ENCODE measurements around the gene SF3B3. TPM values are rescaled to one million over a fixed set of nuclear protein-coding genes. Genes with fewer than 3 reads are reported as not detected.

SF3B3 gene
- total RNA-seq, 4 donors from 2014 or later = 84.2 to 118 (median 95.6) TPM

DNA sequence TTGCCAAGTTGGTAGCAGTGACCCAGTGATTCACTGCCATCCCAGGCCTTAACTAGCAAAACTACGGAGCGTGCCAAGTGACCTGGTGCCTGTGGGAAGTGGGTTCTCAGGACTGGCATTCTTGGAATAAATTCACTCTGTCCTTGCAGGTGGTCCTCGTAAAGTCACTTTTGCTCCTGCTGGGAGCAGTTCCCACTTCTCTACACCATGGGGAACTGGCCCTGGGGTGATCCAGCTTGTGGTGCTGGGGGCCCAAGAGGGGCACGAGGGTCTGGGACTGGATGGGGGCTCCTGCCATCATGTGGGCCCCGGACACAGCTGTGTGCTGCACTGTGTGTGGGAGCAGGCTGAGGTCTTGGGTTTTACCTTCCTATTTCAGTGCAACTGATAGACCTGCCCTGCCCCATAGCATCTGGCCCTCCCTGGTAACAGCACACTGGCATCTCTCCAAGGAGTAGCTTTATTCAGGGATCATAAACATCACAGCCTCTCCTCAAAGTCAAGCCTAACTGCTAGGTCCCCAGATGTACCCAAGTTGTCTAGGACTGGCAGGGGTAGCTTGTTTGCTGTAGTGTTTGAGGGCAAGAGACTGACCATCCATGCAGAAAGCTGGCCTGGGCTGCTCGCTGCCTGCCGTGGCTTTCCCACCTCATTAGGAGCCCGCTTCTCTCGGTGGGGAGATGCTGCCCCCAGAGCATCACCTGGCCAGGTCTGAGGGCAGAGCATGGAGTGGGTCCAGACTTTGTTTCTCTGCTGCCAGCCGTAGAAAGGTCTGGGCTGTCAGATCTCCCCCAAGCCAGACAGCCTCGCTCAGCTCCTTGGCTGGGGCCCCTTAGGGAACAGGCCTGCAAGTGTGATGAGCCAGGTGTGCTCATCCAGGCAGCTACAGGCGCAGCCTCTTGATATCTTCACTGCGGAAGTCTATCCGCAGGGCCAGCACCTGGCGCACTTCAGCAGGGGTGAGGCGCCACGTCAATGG lies 43.2 kb upstream of the SF3B3 start:
- TF ChIP-seq, protein P1, sequence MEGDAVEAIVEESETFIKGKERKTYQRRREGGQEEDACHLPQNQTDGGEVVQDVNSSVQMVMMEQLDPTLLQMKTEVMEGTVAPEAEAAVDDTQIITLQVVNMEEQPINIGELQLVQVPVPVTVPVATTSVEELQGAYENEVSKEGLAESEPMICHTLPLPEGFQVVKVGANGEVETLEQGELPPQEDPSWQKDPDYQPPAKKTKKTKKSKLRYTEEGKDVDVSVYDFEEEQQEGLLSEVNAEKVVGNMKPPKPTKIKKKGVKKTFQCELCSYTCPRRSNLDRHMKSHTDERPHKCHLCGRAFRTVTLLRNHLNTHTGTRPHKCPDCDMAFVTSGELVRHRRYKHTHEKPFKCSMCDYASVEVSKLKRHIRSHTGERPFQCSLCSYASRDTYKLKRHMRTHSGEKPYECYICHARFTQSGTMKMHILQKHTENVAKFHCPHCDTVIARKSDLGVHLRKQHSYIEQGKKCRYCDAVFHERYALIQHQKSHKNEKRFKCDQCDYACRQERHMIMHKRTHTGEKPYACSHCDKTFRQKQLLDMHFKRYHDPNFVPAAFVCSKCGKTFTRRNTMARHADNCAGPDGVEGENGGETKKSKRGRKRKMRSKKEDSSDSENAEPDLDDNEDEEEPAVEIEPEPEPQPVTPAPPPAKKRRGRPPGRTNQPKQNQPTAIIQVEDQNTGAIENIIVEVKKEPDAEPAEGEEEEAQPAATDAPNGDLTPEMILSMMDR (IDR thresholded peaks at IDR 0.05) = no peak
- ATAC-seq (ENCODE audit: low FRiP score) = no peak
- no peak for DNase-seq (ENCODE audit: low spot score)

- DNase-seq (ENCODE audit: low spot score) = no peak
- no peak for ATAC-seq (ENCODE audit: low FRiP score)
- TF ChIP-seq, protein P1 (IDR thresholded peaks at IDR 0.05) = no peak
These were observed 41.6 kb upstream of the SF3B3 start for GRCh38 chr16:70481929-70482536.

DNA sequence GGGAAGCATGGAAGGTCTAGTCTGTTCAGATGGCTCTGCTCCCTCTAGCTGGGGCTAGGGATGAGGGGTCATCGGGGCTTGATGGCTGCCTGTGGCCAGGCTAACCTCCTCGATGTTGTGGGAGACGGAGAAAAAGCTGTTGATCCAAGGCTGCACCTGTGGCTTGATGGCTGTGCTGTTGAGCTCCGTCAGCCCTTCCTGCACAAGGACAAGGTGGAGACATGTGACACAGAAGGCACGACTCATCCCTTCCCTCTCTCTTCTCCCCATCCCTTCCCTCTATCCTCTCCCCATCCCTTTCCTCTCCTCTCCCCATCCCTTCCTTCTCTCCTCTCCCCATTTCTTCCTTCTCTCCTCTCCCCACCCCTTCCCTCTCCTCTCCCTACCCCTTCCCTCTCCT lies 41.0 kb upstream of the SF3B3 start:
- TF ChIP-seq, protein P1 (IDR thresholded peaks at IDR 0.05) = no peak
- ATAC-seq (ENCODE audit: low FRiP score) (no peak), DNase-seq (ENCODE audit: low spot score) (no peak)

DNA sequence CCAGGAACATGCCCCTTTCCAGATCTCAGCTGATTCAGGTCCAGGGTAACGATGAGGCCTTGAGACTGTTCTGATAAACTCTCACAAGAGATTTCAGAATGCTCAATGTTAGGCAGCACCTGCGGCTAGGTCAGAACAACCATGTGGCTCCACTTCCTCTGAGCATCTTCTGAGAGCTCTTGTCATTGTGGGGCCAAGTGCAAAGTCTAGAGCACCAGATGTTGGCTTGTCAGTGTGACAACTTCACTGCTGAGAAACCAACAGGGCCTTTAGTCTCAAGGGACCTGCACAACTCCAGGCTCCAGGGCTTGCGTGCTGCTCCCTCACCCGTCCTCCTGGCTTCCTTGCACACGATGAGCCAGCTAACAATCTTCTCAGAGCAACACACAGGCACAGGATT lies 40.2 kb upstream of the SF3B3 start:
- TF ChIP-seq, protein P1 (IDR thresholded peaks at IDR 0.05) = no peak
- ATAC-seq (ENCODE audit: low FRiP score) = no peak
- no peak for DNase-seq (ENCODE audit: low spot score)

GRCh38 chr16:70484867-70485266 lies 38.7 kb upstream of the SF3B3 start:
- ATAC-seq (ENCODE audit: low FRiP score) = no peak
- no peak for DNase-seq (ENCODE audit: low spot score)
- TF ChIP-seq, protein P1 (IDR thresholded peaks at IDR 0.05) = no peak

- ATAC-seq (ENCODE audit: low FRiP score) (no peak), DNase-seq (ENCODE audit: low spot score) (no peak)
- TF ChIP-seq, protein P1 (IDR thresholded peaks at IDR 0.05) = no peak
These were observed 33.4 kb upstream of the SF3B3 start for GRCh38 chr16:70490261-70490660.

All from omental fat pad (tissue), 4 donors.